WI38 (cell line): ENCODE data around the gene TWSG1.

ENCODE experiments used
- H3K4me3 ChIP-seq: 2 replicates; pipeline ENCODE4 v1.5.1; 2011; ENCODE audit warnings: low read depth, mild to moderate bottlenecking, control low read depth, low read length
- TF ChIP-seq, protein P1 (sequence below): IDR thresholded peaks from 2 replicates; pipeline ENCODE4 v1.5.1; 2012; ENCODE audit warnings: low read depth, mild to moderate bottlenecking, control low read depth, low read length

Gene TWSG1

DNA sequence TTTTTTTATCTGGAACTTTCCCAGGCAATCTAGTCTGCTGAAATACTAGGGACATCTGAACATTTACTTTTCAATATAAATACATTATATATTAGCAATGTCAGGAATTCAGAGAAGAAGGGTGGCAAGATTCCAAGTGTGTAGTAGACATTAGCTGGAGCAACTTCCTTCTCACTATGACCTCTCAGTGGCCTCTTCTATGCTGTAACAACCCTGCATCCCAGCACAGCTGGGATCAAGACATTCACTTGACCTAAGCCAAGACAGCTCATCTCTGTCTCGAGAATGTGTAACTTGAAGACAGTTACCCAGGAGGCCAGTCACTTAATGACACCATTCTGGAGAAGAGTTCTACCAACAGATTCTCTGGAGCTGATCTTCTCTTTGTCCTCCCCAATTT, 79.0 kb downstream of the TWSG1 start:
- H3K4me3 ChIP-seq, result no peak overlapping the region
- TF ChIP-seq, protein P1, sequence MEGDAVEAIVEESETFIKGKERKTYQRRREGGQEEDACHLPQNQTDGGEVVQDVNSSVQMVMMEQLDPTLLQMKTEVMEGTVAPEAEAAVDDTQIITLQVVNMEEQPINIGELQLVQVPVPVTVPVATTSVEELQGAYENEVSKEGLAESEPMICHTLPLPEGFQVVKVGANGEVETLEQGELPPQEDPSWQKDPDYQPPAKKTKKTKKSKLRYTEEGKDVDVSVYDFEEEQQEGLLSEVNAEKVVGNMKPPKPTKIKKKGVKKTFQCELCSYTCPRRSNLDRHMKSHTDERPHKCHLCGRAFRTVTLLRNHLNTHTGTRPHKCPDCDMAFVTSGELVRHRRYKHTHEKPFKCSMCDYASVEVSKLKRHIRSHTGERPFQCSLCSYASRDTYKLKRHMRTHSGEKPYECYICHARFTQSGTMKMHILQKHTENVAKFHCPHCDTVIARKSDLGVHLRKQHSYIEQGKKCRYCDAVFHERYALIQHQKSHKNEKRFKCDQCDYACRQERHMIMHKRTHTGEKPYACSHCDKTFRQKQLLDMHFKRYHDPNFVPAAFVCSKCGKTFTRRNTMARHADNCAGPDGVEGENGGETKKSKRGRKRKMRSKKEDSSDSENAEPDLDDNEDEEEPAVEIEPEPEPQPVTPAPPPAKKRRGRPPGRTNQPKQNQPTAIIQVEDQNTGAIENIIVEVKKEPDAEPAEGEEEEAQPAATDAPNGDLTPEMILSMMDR, result no peak

DNA sequence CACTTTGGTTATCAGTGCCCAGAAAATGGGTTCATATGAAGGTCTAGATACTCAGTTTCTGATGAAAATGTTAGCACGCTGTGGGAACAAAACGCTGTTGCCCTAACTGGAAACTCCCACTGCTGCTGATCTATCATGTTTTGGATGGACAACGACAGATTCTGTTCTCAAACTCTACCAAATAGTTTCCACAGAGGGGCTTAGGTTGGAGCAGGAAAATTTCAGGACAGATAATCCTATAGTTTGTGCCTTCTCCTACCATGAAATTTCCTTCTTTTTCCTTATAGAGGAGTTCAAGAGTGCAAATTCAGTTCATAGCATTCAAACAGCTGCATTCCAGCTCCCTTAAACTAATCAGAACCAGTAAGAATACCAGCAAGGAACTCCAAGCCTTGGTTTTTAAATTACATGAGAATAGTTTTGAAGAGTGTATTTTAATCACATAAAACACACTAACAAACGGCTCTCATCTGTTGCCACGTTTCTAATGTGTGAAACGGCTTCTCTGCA, 82.0 kb downstream of the TWSG1 start:
- TF ChIP-seq, protein P1, result no peak
- H3K4me3 ChIP-seq, result no peak overlapping the region

DNA sequence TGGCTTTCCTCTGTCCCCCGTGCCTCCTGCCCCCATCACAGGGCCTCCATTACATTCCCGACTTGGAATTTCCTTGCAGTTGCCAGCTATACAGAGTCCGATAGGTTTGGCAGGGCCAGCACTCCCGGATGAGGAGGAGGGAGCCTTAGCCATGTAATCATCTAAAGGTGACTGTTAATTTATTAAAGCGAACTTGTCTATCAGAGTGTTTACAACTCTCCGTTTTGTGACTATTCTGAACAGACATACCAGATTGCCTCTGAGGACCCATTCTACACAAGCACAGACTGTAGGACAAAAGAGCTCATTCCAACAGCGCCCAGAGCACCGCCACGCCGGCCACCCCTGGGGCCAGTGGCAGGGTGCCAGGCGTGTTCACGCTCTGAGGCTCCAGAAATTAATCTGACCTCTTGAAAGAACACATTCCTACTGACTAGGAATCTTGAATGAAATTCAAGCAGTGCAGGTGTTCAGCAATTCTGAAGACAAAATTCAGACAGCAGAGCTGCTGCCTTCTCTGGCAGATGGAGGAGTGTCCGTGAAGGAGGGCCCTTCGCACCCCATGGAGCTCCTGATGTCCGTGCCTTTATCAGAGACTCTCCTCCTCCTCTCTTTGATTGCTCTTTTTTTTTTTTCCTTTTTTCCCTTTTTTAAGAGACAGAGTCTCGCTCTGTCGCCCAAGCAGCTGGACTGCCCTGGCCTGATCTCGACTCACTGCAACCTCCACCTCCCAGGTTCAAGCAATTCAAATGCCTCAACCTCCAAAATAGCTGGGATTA, 82.7 kb downstream of the TWSG1 start:
- H3K4me3 ChIP-seq, result no peak overlapping the region
- TF ChIP-seq, protein P1, result no peak

DNA sequence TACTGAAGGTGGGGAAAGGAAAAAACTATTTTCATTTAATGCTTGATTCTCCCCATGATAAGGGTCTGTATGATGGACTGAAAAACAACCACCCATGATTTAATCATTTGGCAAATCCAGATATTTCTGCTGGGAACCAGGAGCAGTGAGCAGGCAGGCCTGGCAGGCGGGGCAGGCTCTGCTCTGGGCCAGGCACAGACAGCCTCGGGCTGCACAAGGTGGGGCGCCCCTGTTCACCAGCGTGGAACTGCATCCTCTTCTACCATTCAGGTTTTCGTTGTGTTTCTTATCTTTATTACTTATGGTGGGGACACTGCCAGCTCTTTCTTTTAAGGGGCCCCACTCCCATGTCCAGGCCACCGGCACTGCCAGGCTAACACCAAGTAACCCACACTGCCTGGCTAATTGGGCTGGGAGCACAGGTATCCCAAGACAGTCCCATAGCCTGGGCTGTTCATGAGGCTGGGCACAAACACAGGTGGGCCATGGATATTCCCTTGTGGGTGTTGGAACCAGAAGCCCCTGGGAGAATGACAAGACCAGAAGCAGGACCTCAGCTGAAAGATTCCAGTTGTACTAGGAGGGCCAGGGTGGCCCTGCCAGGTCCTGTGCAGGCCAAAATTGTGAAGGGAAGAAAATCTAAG, 83.6 kb downstream of the TWSG1 start:
- no peak overlapping the region for H3K4me3 ChIP-seq
- TF ChIP-seq, protein P1, result no peak

DNA sequence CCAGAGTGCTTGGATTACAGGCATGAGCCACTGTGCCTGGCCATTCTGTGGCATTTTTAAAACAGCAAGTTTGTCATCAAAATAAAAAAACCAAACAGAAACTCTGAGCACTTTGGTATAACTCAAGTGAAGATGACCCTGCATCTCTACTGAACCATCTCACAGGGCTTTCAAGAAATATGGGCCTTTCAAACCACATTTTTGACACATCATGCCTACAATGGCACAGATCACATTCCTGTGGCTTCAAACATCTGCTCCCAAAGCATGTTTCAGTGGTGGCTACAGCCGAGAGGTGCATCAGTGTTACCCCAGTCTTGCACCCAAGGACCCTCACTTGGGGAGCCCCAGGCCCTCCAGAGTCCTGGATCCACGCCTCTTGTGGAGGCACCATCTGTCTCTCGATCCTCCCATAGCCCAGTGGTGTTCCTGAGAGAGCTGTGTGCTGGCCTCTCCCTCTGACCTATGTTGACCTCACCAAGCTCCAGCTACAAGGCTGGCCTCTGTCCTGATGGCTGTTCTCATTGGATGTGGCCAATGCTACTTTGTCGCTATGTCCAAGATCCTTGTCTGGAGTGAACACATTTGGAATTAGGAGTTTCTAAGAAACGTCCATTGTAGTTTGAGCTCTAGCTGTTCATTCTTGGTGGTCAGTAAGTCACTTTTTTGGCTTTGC, 85.5 kb downstream of the TWSG1 start:
- no peak overlapping the region for H3K4me3 ChIP-seq
- TF ChIP-seq, protein P1, result no peak

DNA sequence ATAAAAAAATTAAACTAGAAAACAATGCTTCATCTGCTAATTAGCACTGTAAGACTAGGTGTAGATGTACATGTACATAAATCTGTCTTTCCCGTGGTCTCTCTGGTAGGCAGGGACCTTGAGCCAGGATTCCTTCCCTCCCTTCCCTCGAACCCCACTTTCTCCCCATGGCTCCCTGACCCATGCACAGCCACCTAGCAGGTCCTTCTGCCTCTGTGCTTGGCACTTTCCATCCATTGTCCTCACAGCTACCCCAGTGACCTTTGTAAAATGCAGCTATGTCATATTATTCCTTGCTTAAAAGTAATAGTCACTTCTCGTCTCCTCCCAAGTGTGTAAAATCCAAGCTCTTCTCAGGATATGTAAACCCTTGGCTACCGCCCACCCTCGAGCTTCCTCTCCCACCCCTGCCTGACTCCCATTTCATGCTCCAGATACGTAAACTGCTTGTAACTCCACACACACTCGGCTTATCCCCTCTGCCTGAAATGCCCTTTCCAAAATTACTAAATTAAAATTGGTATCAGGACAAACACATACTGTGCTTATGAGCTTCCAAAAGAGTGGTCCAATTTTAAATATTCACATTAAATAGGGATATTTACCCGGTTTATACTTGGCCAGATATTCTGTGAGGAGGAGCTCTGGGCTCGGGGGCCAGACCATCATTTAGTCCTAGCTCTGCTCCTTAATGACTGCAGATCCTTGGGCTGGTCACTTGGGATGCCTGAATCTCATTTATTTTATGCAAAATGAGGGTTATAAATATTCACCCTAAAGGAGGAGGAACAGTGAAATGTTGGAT, 86.7 kb downstream of the TWSG1 start:
- H3K4me3 ChIP-seq, result no peak overlapping the region
- TF ChIP-seq, protein P1, result no peak
